ENCODE data around the gene TTN.

TTN gene

GRCh38 chr2:178477443-178478129 is 329.6 kb downstream of the TTN start:
- Histone ChIP-seq H3K27me3 (replicated peaks; ENCODE audit: insufficient read depth, low read length) (no peaks in the 10 kb centered on the region), H4K20me1 (ENCODE audit: insufficient read depth, low read length) (no peaks in the 10 kb centered on the region), H3K9ac (ENCODE audit: low read length) (peak overlapping the region; percentile 73; the same call in 1 of the 2 replicates), H3K36me3 (replicated peaks; ENCODE audit: insufficient read depth, low read length) (no peaks in the 10 kb centered on the region), H2AFZ (ENCODE audit: low read length) (peak overlapping the region; percentile 81), H3K4me2 (ENCODE audit: low read depth, low read length) (peak overlapping the region; percentile 63), H3K9me2 (replicated peaks; ENCODE audit: insufficient read depth, low read length) (no peaks in the 10 kb centered on the region), H3K9me3 (replicated peaks; ENCODE audit: insufficient read depth, low read length) (no peaks in the 10 kb centered on the region), H3F3A (ENCODE audit: insufficient read depth, low read length) (peaks cover 25% of the 10 kb centered on the region), H3K79me2 (ENCODE audit: low read length) (peaks cover 20% of the 10 kb centered on the region), H3K27ac (ENCODE audit: low read length) (peak overlapping the region; percentile 85; the same call in 1 of the 2 replicates), H3K4me3 (ENCODE audit: low read length) (peak overlapping the region; percentile 73), H3K4me1 (ENCODE audit: low read length) (peaks cover 25% of the 10 kb centered on the region)
- no peak for TF ChIP-seq CTCF (IDR thresholded peaks at IDR 0.05; ENCODE audit: low read length)
- TF ChIP-seq EZH2phosphoT487 (IDR thresholded peaks at IDR 0.05; ENCODE audit: low read length), result no peak
- TF ChIP-seq EZH2 (optimal IDR thresholded peaks at IDR 0.05; ENCODE audit: low read depth, low read length), result no peak
- DNase-seq, result no peak

- H3K9me3 ChIP-seq (replicated peaks; ENCODE audit: insufficient read depth, low read length), result no peaks in the 10 kb centered on the region
- H3K9me2 ChIP-seq (replicated peaks; ENCODE audit: insufficient read depth, low read length), result no peaks in the 10 kb centered on the region
- H3F3A ChIP-seq (ENCODE audit: insufficient read depth, low read length), result peaks cover 25% of the 10 kb centered on the region
- DNase-seq, result no peak
- H3K4me3 ChIP-seq (ENCODE audit: low read length), result no peak overlapping the region
- no peak overlapping the region for H3K27ac ChIP-seq (ENCODE audit: low read length)
- H3K79me2 ChIP-seq (ENCODE audit: low read length), result peaks cover 9% of the 10 kb centered on the region
- no peak overlapping the region for H3K9ac ChIP-seq (ENCODE audit: low read length)
- no peak overlapping the region for H3K4me2 ChIP-seq (ENCODE audit: low read depth, low read length)
- no peaks in the 10 kb centered on the region for H3K36me3 ChIP-seq (replicated peaks; ENCODE audit: insufficient read depth, low read length)
- peaks cover 14% of the 10 kb centered on the region for H3K4me1 ChIP-seq (ENCODE audit: low read length)
- no peaks in the 10 kb centered on the region for H3K27me3 ChIP-seq (replicated peaks; ENCODE audit: insufficient read depth, low read length)
- H4K20me1 ChIP-seq (ENCODE audit: insufficient read depth, low read length), result no peaks in the 10 kb centered on the region
- TF ChIP-seq CTCF (IDR thresholded peaks at IDR 0.05; ENCODE audit: low read length) (no peak), EZH2 (optimal IDR thresholded peaks at IDR 0.05; ENCODE audit: low read depth, low read length) (no peak), EZH2phosphoT487 (IDR thresholded peaks at IDR 0.05; ENCODE audit: low read length) (no peak)
- no peak overlapping the region for H2AFZ ChIP-seq (ENCODE audit: low read length)
Observed at GRCh38 chr2:178476477-178476876, 330.7 kb downstream of the TTN start.
